GM12878 (cell line): Measurements from ENCODE around the gene ARID5B. TPM values are rescaled to one million over a fixed set of nuclear protein-coding genes. Genes with fewer than 3 reads are reported as not detected.
A peak's percentile ranks its signal among the peaks of the same experiment; 100 is the strongest.

ENCODE experiments used
- ATAC-seq: fragments of 200-7000 bp; cut with Tn5 transposase; 3 replicates; pipeline ENCODE4 v1.9.1; 2020; ENCODE audit warnings: mild to moderate bottlenecking, moderate library complexity
- BruUV-seq: library from RNA; stranded (reverse); fragments of 400-500 nt; replicated peaks from 2 replicates; lab custom pipeline; 2021; lab: Mats Ljungman, UMichigan
- CTCF ChIA-PET: fragments of 300-600 bp; sonication (Branson Sonifier 250); formaldehyde crosslinking; extraction: SDS; loops from one replicate; lab custom pipeline; 2021; ENCODE audit warnings: inconsistent platforms; lab: Yijun Ruan, JAX
- POLR2A ChIA-PET: fragments of 350-600 bp; formaldehyde crosslinking; extraction: SDS; loops from one replicate; lab custom pipeline; 2021; ENCODE audit warnings: inconsistent platforms; lab: Charles Lee
- RAD21 ChIA-PET: fragments of 300-600 bp; sonication (Branson Sonifier 250); formaldehyde crosslinking; loops from one replicate; lab custom pipeline; 2023; ENCODE audit warnings: antibody characterized with exemption; ENCODE audit not compliant: unreplicated experiment; lab: Charles Lee
- SMC1A ChIA-PET: fragments of 300-600 bp; sonication (Branson Sonifier 250); formaldehyde crosslinking; loops from one replicate; lab custom pipeline; 2023; ENCODE audit not compliant: unreplicated experiment, uncharacterized antibody; lab: Charles Lee
- DNase-seq: peaks from one replicate; pipeline ENCODE4 v3.0.0-alpha.2; 2011; ENCODE audit warnings: low read depth, low spot score
- FAIRE-seq: peaks from 3 replicates; lab custom pipeline; 2011; peaks lifted over from hg19 to GRCh38; lab: Jason Lieb, UNC
- H2AFZ ChIP-seq: 2 replicates; pipeline ENCODE4 v1.6.0; 2011; ENCODE audit warnings: low read depth, low read length, control low read depth; ENCODE audit not compliant: control insufficient read depth
- H3K27ac ChIP-seq: 2 replicates; pipeline ENCODE4 v1.5.1; 2011; ENCODE audit warnings: control low read depth; ENCODE audit not compliant: control insufficient read depth, insufficient read depth
- H3K27me3 ChIP-seq, 2 experiments: replicated peaks in 1 of 2; 2 replicates each; pipeline versions ENCODE4 v1.6.0 to v1.6.1; 2011; ENCODE audit warnings: low read length in 1 of 2; ENCODE audit not compliant: control insufficient read depth in 2 of 2, insufficient read depth in 2 of 2
- H3K36me3 ChIP-seq, 2 experiments: 2 replicates each; pipeline ENCODE4 v1.5.1; 2011; ENCODE audit warnings: low read length in 1 of 2; ENCODE audit not compliant: control insufficient read depth in 2 of 2, insufficient read depth in 2 of 2
- H3K4me1 ChIP-seq: 2 replicates; pipeline ENCODE4 v1.6.1; 2011; ENCODE audit warnings: mild to moderate bottlenecking, low read length, moderate library complexity, mixed read lengths; ENCODE audit not compliant: control insufficient read depth, insufficient read depth
- H3K4me2 ChIP-seq: 2 replicates; pipeline ENCODE4 v1.6.0; 2011; ENCODE audit warnings: control low read depth; ENCODE audit not compliant: control insufficient read depth, insufficient read depth
- H3K4me3 ChIP-seq: fragments of 200-600 bp; sonication (generic); 2 replicates; pipeline ENCODE4 v1.5.1; 2016
- H3K79me2 ChIP-seq: 2 replicates; pipeline ENCODE4 v1.6.0; 2011; ENCODE audit warnings: low read length; ENCODE audit not compliant: control insufficient read depth, insufficient read depth
- H3K9ac ChIP-seq: 2 replicates; pipeline ENCODE4 v1.8.0; 2011; ENCODE audit warnings: low read length, control low read depth, mixed read lengths; ENCODE audit not compliant: control insufficient read depth, insufficient read depth
- H3K9me3 ChIP-seq: replicated peaks from 3 replicates; pipeline ENCODE4 v1.5.1; 2011; ENCODE audit warnings: mild to moderate bottlenecking, low read length; ENCODE audit not compliant: control insufficient read depth, insufficient read depth
- H4K20me1 ChIP-seq: 2 replicates; pipeline ENCODE4 v1.6.0; 2011; ENCODE audit not compliant: control insufficient read depth, insufficient read depth
- ASH2L ChIP-seq: fragments of 300-600, 200-600 bp; sonication (generic); IDR thresholded peaks from 2 replicates; pipeline ENCODE4 v1.6.1; 2017; ENCODE audit warnings: low read depth, mild to moderate bottlenecking, borderline replicate concordance
- CBX3 ChIP-seq: fragments of 200-600 bp; sonication (generic); IDR thresholded peaks from 2 replicates; pipeline ENCODE4 v1.6.1; 2016; ENCODE audit warnings: low read depth, borderline replicate concordance
- HDGF ChIP-seq: fragments of 450-650 bp; IDR thresholded peaks from 2 replicates; pipeline ENCODE4 v1.6.1; 2016; ENCODE audit warnings: antibody characterized with exemption
- IKZF2 ChIP-seq, 2 experiments: fragments of 450-650 bp; IDR thresholded peaks; 2 replicates each; pipeline ENCODE4 v1.6.1; 2017; ENCODE audit warnings: mild to moderate bottlenecking in 2 of 2, moderate library complexity in 2 of 2
- MEF2A ChIP-seq: IDR thresholded peaks from 2 replicates; pipeline ENCODE4 v1.6.1; 2011; ENCODE audit warnings: low read depth, mild to moderate bottlenecking, low read length, moderate library complexity; ENCODE audit not compliant: insufficient read depth
- MEF2B ChIP-seq: fragments of 450-650 bp; IDR thresholded peaks from 2 replicates; pipeline ENCODE4 v1.6.1; 2018; ENCODE audit warnings: mild to moderate bottlenecking, moderate library complexity; ENCODE audit not compliant: partially characterized antibody, poor library complexity, severe bottlenecking
- RUNX3 ChIP-seq: IDR thresholded peaks from 2 replicates; pipeline ENCODE4 v1.6.1; 2012; ENCODE audit warnings: low read length, inconsistent platforms
- SMC3 ChIP-seq: IDR thresholded peaks from 2 replicates; pipeline ENCODE4 v1.6.1; 2011; ENCODE audit warnings: low read length, improper control_type of control experiment, borderline replicate concordance
- SUPT20H ChIP-seq: IDR thresholded peaks from 2 replicates; pipeline ENCODE4 v1.6.1; 2011; ENCODE audit warnings: low read depth, mild to moderate bottlenecking, low read length, moderate library complexity, borderline replicate concordance; ENCODE audit not compliant: control insufficient read depth
- ZNF622 ChIP-seq: fragments of 450-650 bp; IDR thresholded peaks from 2 replicates; pipeline ENCODE4 v1.6.1; 2017; ENCODE audit warnings: mild to moderate bottlenecking, inconsistent platforms
- WGBS: methylation state at CpG from one replicate; pipeline ENCODE4 v1.1.6; 2016; ENCODE audit warnings: low lambda C conversion rate; ENCODE audit not compliant: insufficient replicate concordance, insufficient coverage; ENCODE audit errors: missing lambda C conversion rate; 5-methylcytosine and 5-hydroxymethylcytosine counted together
- in situ Hi-C: fragments of 300-500 bp; cut with MboI; formaldehyde crosslinking; loops from 9 replicates; pipeline ENCODE4 v1.14.3; 2018; ENCODE audit warnings: mixed read lengths
- intact Hi-C: fragments of 100-400 bp; cut with micrococcal nuclease; formaldehyde crosslinking; loops from one replicate; pipeline ENCODE4 v1.14.2; 2022; ENCODE audit not compliant: unreplicated experiment
- polyA plus RNA-seq, 11 experiments: library from polyadenylated mRNA; depleted of rRNA in 4 of 11; unstranded in 6 of 11; stranded (reverse) in 5 of 11; fragments of >200 nt; fragmentation: Nextera tagmentation in 4 of 11; fragmentation: Illumina TruSeq in 1 of 11; extraction: Ambion mirVana in 4 of 11; extraction: Trizol in 1 of 11; gene quantifications; 1 replicate in 1 of 11; 2 replicates in 10 of 11; pipeline versions ENCODE4 v1.2.1 to v1.2.3, GENCODE V29; 2011 to 2016; ENCODE audit warnings: inconsistent platforms in 2 of 11, missing spikeins in 2 of 11, low read depth in 1 of 11
- total RNA-seq, 4 experiments: library from RNA; depleted of rRNA in 3 of 4; stranded (reverse); fragments of >200 nt in 3 of 4; fragmentation: Illumina TruSeq in 1 of 4; extraction: Trizol in 1 of 4; gene quantifications; 2 replicates each; pipeline versions ENCODE4 v1.2.1 to v1.2.3, GENCODE V29; 2013 to 2021
- TF ChIP-seq, protein P1 (sequence below): fragments of 450-650 bp; IDR thresholded peaks from 2 replicates; pipeline ENCODE4 v1.6.1; 2016; ENCODE audit warnings: mild to moderate bottlenecking
- TF ChIP-seq, protein P2 (sequence below): IDR thresholded peaks from 2 replicates; pipeline ENCODE4 v1.6.1; 2011; ENCODE audit warnings: mild to moderate bottlenecking, low read depth, low read length, moderate library complexity; ENCODE audit not compliant: insufficient replicate concordance
- TF ChIP-seq, protein P3 (sequence below): fragments of 450-650 bp; IDR thresholded peaks from 2 replicates; pipeline ENCODE4 v1.6.1; 2017; ENCODE audit warnings: mild to moderate bottlenecking, low read depth, inconsistent platforms; ENCODE audit not compliant: poor library complexity, severe bottlenecking

ARID5B gene
- total and polyA plus RNA-seq, 10 of the 15 experiments (the other 5 are each of a cell fraction or from before 2014, with no cell fraction given), result 2.7 to 8.5 (median 6.1) TPM

DNA sequence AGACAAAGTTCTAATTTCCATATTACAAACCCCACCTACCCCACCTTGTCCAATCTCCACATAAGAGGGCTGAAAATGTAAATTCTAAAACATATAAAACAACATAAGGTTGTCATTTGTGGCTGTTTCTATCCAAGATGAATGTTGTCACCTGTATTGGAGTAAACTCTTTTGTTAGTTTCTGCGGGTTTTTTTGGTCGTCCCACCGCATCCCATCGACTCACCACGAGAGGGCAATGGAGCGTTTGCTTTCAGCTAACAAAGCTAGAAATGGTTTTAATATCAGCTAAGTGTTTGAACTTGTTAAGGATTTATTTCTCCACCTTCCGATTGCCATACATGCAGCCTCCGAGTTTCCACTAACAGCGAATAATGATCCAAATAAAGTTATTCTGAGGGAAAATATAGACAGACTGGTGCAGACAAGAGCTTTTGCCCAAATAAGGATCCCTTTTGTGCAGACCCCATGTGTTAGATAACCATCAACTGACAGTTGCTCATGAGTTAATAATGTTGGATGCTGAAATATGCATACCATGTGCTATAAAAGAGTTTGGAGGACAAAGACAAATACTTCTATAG, 137.2 kb downstream of the ARID5B start:
- H3K27me3 ChIP-seq, result no peaks in the 10 kb centered on the region
- peak; percentile 54 for FAIRE-seq
- RAD21 ChIA-PET, result interaction anchor here (0.7 to 5.8 kb wide), 17 partner anchors 8 to 1119 kb away, joined by 3 to 116 read pairs (median 6); partner anchors contain the start of gene ARID5B
- intact Hi-C loops (loop anchor here (1.0 to 10.0 kb wide), 4 partner anchors 135 to 284 kb away; no protein-coding TSS in a partner anchor), in situ Hi-C loops (no loop called here)
- H3K9ac ChIP-seq, result no peak overlapping the region
- no peaks in the 10 kb centered on the region; the same call in 2 of the 3 replicates for H3K9me3 ChIP-seq
- peak; percentile 83 for ATAC-seq
- SMC1A ChIA-PET, result interaction anchor here (0.7 to 7.8 kb wide), 43 partner anchors 8 to 1392 kb away, joined by 3 to 195 read pairs (median 4); partner anchors contain the start of gene ARID5B
- POLR2A ChIA-PET, result interaction anchor here (1.0 to 1.9 kb wide), 4 partner anchors 19 to 206 kb away, joined by 3 to 5 read pairs (median 4); partner anchors contain the start of gene ARID5B
- no peak overlapping the region for H3K4me3 ChIP-seq
- no peak overlapping the region; the same call in 1 of the 2 replicates for H2AFZ ChIP-seq
- CTCF ChIA-PET, result interaction anchor here (0.6 to 10.6 kb wide), 42 partner anchors 9 to 305 kb away, joined by 3 to 278 read pairs (median 5); partner anchors contain the start of gene ARID5B
- H4K20me1 ChIP-seq, result no peaks in the 10 kb centered on the region
- peak overlapping the region; percentile 65 for H3K4me2 ChIP-seq
- WGBS, result 2% methylated on average over 9 of the region's 9 CpGs
- BruUV-seq, result TSS peak; percentile 33
- DNase-seq, result no peak
- H3K4me1 ChIP-seq, result peaks cover 44% of the 10 kb centered on the region
- no peaks in the 10 kb centered on the region for H3K36me3 ChIP-seq
- peak overlapping the region; percentile 16 for H3K27ac ChIP-seq
- H3K79me2 ChIP-seq, result peaks cover 27% of the 10 kb centered on the region
- TF ChIP-seq SUPT20H, result no peak
- TF ChIP-seq HDGF, result no peak
- 0 out of 2 replicates have a peak, but pooled peaks have one; percentile 39 for TF ChIP-seq MEF2A
- TF ChIP-seq MEF2B, result no peak
- TF ChIP-seq SMC3, result peak; percentile 87
- TF ChIP-seq ZNF622, result no peak
- TF ChIP-seq, protein P1, sequence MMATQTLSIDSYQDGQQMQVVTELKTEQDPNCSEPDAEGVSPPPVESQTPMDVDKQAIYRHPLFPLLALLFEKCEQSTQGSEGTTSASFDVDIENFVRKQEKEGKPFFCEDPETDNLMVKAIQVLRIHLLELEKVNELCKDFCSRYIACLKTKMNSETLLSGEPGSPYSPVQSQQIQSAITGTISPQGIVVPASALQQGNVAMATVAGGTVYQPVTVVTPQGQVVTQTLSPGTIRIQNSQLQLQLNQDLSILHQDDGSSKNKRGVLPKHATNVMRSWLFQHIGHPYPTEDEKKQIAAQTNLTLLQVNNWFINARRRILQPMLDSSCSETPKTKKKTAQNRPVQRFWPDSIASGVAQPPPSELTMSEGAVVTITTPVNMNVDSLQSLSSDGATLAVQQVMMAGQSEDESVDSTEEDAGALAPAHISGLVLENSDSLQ, result peak; percentile 37; the same call in 1 of the 2 replicates
- TF ChIP-seq, protein P2, sequence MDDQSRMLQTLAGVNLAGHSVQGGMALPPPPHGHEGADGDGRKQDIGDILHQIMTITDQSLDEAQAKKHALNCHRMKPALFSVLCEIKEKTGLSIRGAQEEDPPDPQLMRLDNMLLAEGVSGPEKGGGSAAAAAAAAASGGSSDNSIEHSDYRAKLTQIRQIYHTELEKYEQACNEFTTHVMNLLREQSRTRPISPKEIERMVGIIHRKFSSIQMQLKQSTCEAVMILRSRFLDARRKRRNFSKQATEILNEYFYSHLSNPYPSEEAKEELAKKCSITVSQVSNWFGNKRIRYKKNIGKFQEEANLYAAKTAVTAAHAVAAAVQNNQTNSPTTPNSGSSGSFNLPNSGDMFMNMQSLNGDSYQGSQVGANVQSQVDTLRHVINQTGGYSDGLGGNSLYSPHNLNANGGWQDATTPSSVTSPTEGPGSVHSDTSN, result no peak
- TF ChIP-seq RUNX3, result peak; percentile 89
- peak; percentile 35; a peak in 2 of 4 replicates for TF ChIP-seq IKZF2 (IDR thresholded peaks at IDR 0.05)
- TF ChIP-seq CBX3, result no peak
- no peak for TF ChIP-seq ASH2L
- TF ChIP-seq, protein P3, sequence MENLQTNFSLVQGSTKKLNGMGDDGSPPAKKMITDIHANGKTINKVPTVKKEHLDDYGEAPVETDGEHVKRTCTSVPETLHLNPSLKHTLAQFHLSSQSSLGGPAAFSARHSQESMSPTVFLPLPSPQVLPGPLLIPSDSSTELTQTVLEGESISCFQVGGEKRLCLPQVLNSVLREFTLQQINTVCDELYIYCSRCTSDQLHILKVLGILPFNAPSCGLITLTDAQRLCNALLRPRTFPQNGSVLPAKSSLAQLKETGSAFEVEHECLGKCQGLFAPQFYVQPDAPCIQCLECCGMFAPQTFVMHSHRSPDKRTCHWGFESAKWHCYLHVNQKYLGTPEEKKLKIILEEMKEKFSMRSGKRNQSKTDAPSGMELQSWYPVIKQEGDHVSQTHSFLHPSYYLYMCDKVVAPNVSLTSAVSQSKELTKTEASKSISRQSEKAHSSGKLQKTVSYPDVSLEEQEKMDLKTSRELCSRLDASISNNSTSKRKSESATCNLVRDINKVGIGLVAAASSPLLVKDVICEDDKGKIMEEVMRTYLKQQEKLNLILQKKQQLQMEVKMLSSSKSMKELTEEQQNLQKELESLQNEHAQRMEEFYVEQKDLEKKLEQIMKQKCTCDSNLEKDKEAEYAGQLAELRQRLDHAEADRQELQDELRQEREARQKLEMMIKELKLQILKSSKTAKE, result peak; percentile 74
